Measurements from ENCODE around the gene FSTL4. TPM values are rescaled to one million over a fixed set of nuclear protein-coding genes. Genes with fewer than 3 reads are reported as not detected.

The FSTL4 gene
- total RNA-seq, 2 donors from 2014 or later, result 4.4 to 5.5 TPM

- TF ChIP-seq, protein P1, sequence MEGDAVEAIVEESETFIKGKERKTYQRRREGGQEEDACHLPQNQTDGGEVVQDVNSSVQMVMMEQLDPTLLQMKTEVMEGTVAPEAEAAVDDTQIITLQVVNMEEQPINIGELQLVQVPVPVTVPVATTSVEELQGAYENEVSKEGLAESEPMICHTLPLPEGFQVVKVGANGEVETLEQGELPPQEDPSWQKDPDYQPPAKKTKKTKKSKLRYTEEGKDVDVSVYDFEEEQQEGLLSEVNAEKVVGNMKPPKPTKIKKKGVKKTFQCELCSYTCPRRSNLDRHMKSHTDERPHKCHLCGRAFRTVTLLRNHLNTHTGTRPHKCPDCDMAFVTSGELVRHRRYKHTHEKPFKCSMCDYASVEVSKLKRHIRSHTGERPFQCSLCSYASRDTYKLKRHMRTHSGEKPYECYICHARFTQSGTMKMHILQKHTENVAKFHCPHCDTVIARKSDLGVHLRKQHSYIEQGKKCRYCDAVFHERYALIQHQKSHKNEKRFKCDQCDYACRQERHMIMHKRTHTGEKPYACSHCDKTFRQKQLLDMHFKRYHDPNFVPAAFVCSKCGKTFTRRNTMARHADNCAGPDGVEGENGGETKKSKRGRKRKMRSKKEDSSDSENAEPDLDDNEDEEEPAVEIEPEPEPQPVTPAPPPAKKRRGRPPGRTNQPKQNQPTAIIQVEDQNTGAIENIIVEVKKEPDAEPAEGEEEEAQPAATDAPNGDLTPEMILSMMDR (conservative IDR thresholded peaks at IDR 0.05), result no peak
- Mint-ChIP-seq H3K4me3 (no peak overlapping the region), H3K9me3 (no peaks in the 10 kb centered on the region), H3K27ac (no peak overlapping the region), H3K27me3 (ENCODE audit: insufficient read depth) (no peaks in the 10 kb centered on the region), H3K36me3 (ENCODE audit: low read depth) (no peaks in the 10 kb centered on the region), H3K4me1 (peaks cover 2% of the 10 kb centered on the region)
- DNase-seq, result no peak
- H3K27me3 ChIP-seq (ENCODE audit: control insufficient read depth, insufficient read depth, low read length, poor library complexity, severe bottlenecking), result no peaks in the 10 kb centered on the region
- no peaks in the 10 kb centered on the region for H3K36me3 ChIP-seq (ENCODE audit: control insufficient read depth, insufficient read depth, low read length)
- no peaks in the 10 kb centered on the region for H3K4me1 ChIP-seq (ENCODE audit: control insufficient read depth, insufficient read depth, low read length)
- no peak overlapping the region for H3K27ac ChIP-seq (ENCODE audit: low read depth, low read length)
- no peaks in the 10 kb centered on the region for H3K9me3 ChIP-seq (ENCODE audit: control insufficient read depth, low read length)
- H3K4me3 ChIP-seq (ENCODE audit: low read length), result no peak overlapping the region
- no peak overlapping the region for H3K9ac ChIP-seq (ENCODE audit: extremely low read depth, low read length, poor library complexity, severe bottlenecking)
- 87 to 91% methylated on average over 7 of the region's 7 CpGs for WGBS, 2 experiments (ENCODE audit: insufficient coverage in 1 of 2, insufficient read length in 1 of 2)
Measured at GRCh38 chr5:133293960-133294359, 318.4 kb downstream of the FSTL4 start.

DNA sequence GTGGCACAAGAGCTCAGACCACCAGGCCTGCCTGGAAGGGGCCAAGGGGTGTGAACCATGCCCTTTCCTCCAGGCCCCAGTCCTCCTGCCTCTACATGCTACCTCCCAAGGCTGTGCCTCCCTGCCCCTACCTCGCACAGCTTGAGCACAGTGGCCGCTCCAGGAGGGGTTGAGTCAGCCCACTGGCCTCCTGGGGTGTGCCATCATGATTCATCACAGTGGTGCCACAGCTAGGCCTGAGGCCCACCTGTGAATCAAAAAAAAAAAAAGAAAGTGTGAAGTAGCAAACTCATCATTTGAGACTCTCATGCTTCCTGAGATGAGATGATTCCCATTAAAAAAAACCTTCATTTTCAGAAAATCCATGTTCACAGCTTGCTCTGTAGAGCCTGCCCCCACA is 320.0 kb downstream of the FSTL4 start:
- Histone ChIP-seq H3K9me3 (ENCODE audit: control insufficient read depth, low read length) (no peaks in the 10 kb centered on the region), H3K36me3 (ENCODE audit: control insufficient read depth, insufficient read depth, low read length) (no peaks in the 10 kb centered on the region), H3K9ac (ENCODE audit: extremely low read depth, low read length, poor library complexity, severe bottlenecking) (no peak overlapping the region), H3K4me3 (ENCODE audit: low read length) (no peak overlapping the region), H3K27me3 (ENCODE audit: control insufficient read depth, insufficient read depth, low read length, poor library complexity, severe bottlenecking) (no peaks in the 10 kb centered on the region), H3K4me1 (ENCODE audit: control insufficient read depth, insufficient read depth, low read length) (no peaks in the 10 kb centered on the region), H3K27ac (ENCODE audit: low read depth, low read length) (no peak overlapping the region)
- H3K27ac Mint-ChIP-seq, result no peak overlapping the region
- no peak for DNase-seq
- H3K36me3 Mint-ChIP-seq (ENCODE audit: low read depth), result no peaks in the 10 kb centered on the region
- peaks cover 4% of the 10 kb centered on the region for H3K4me1 Mint-ChIP-seq
- TF ChIP-seq, protein P1 (conservative IDR thresholded peaks at IDR 0.05), result no peak
- WGBS, 2 experiments (ENCODE audit: insufficient coverage in 1 of 2, insufficient read length in 1 of 2), result 42 to 100% methylated on average over 1 to 2 of the region's 2 CpGs
- no peaks in the 10 kb centered on the region for H3K9me3 Mint-ChIP-seq
- no peaks in the 10 kb centered on the region for H3K27me3 Mint-ChIP-seq (ENCODE audit: insufficient read depth)
- H3K4me3 Mint-ChIP-seq, result no peak overlapping the region

GRCh38 chr5:133291524-133291923 is 320.8 kb downstream of the FSTL4 start:
- no peaks in the 10 kb centered on the region for H3K27me3 Mint-ChIP-seq (ENCODE audit: insufficient read depth)
- no peak overlapping the region for H3K9ac ChIP-seq (ENCODE audit: extremely low read depth, low read length, poor library complexity, severe bottlenecking)
- H3K27me3 ChIP-seq (ENCODE audit: control insufficient read depth, insufficient read depth, low read length, poor library complexity, severe bottlenecking), result no peaks in the 10 kb centered on the region
- TF ChIP-seq, protein P1 (conservative IDR thresholded peaks at IDR 0.05), result no peak
- no peak for DNase-seq
- H3K27ac ChIP-seq (ENCODE audit: low read depth, low read length), result no peak overlapping the region
- H3K4me3 Mint-ChIP-seq, result no peak overlapping the region
- no peaks in the 10 kb centered on the region for H3K9me3 Mint-ChIP-seq
- no peaks in the 10 kb centered on the region for H3K36me3 Mint-ChIP-seq (ENCODE audit: low read depth)
- H3K4me1 ChIP-seq (ENCODE audit: control insufficient read depth, insufficient read depth, low read length), result no peaks in the 10 kb centered on the region
- WGBS, 2 experiments (ENCODE audit: insufficient coverage in 1 of 2, insufficient read length in 1 of 2), result 96 to 100% methylated on average over 2 to 4 of the region's 4 CpGs
- H3K4me3 ChIP-seq (ENCODE audit: low read length), result no peak overlapping the region
- H3K4me1 Mint-ChIP-seq, result peaks cover 4% of the 10 kb centered on the region
- H3K36me3 ChIP-seq (ENCODE audit: control insufficient read depth, insufficient read depth, low read length), result no peaks in the 10 kb centered on the region
- no peaks in the 10 kb centered on the region for H3K9me3 ChIP-seq (ENCODE audit: control insufficient read depth, low read length)
- H3K27ac Mint-ChIP-seq, result no peak overlapping the region
